ENCODE measurements around the gene JAKMIP3. TPM values are rescaled to one million over a fixed set of nuclear protein-coding genes. Genes with fewer than 3 reads are reported as not detected.

JAKMIP3 gene
- total RNA-seq, 1 experiment from 2014 or later = 0.03 TPM

GRCh38 chr10:132043861-132044695 lies 21.7 kb upstream of the JAKMIP3 start:
- DNase-seq (ENCODE audit: low read depth) = no peak

- no peak for DNase-seq (ENCODE audit: low read depth)
These were observed 20.9 kb upstream of the JAKMIP3 start for GRCh38 chr10:132044803-132045202.

GRCh38 chr10:132045324-132045723 lies 20.4 kb upstream of the JAKMIP3 start:
- DNase-seq (ENCODE audit: low read depth) = no peak

GRCh38 chr10:132047575-132048293 lies 18.0 kb upstream of the JAKMIP3 start:
- no peak for DNase-seq (ENCODE audit: low read depth)

- DNase-seq (ENCODE audit: low read depth) = no peak
These were observed 17.5 kb upstream of the JAKMIP3 start for GRCh38 chr10:132048294-132048667.

GRCh38 chr10:132050191-132050590 lies 15.6 kb upstream of the JAKMIP3 start:
- no peak for DNase-seq (ENCODE audit: low read depth)

GRCh38 chr10:132052124-132052523 lies 13.6 kb upstream of the JAKMIP3 start:
- no peak for DNase-seq (ENCODE audit: low read depth)

- no peak for DNase-seq (ENCODE audit: low read depth)
These were observed 11.2 kb upstream of the JAKMIP3 start for GRCh38 chr10:132054564-132054963.

- DNase-seq (ENCODE audit: low read depth) = no peak
These were observed 10.1 kb upstream of the JAKMIP3 start for GRCh38 chr10:132055616-132056015.

GRCh38 chr10:132056663-132057062 lies 9.1 kb upstream of the JAKMIP3 start:
- no peak for DNase-seq (ENCODE audit: low read depth)

- no peak for DNase-seq (ENCODE audit: low read depth)
These were observed 8.5 kb upstream of the JAKMIP3 start for GRCh38 chr10:132057191-132057681.

GRCh38 chr10:132058111-132058745 lies 7.5 kb upstream of the JAKMIP3 start:
- DNase-seq (ENCODE audit: low read depth) = no peak

- DNase-seq (ENCODE audit: low read depth) = no peak
These were observed 6.7 kb upstream of the JAKMIP3 start for GRCh38 chr10:132058793-132059759.

- no peak for DNase-seq (ENCODE audit: low read depth)
These were observed 5.8 kb upstream of the JAKMIP3 start for GRCh38 chr10:132059760-132060508.

- no peak for DNase-seq (ENCODE audit: low read depth)
These were observed 4.7 kb upstream of the JAKMIP3 start for GRCh38 chr10:132061030-132061429.

GRCh38 chr10:132061465-132061864 lies 4.3 kb upstream of the JAKMIP3 start:
- DNase-seq (ENCODE audit: low read depth) = no peak

GRCh38 chr10:132062116-132062515 lies 3.6 kb upstream of the JAKMIP3 start:
- no peak for DNase-seq (ENCODE audit: low read depth)

GRCh38 chr10:132062641-132063390 lies 2.9 kb upstream of the JAKMIP3 start:
- no peak for DNase-seq (ENCODE audit: low read depth)

- no peak for DNase-seq (ENCODE audit: low read depth)
These were observed 2.3 kb upstream of the JAKMIP3 start for GRCh38 chr10:132063432-132063831.

All from HT1080 (cell line).